ENCODE results near the gene NR2C2AP. TPM values are rescaled to one million over a fixed set of nuclear protein-coding genes. Genes with fewer than 3 reads are reported as not detected.

NR2C2AP gene
- total RNA-seq, 3 donors from 2014 or later (not counting 1 experiment from before 2014, with no cell fraction given) = 14.7 to 16.7 (median 16.4) TPM

GRCh38 chr19:19211499-19212420, 8.5 kb upstream of the NR2C2AP start, which contains the start of gene NCAN:
Gene NCAN (plus strand): TSS chr19:19211958. CDS start chr19:19216954, 4,996 bp downstream.
- intact Hi-C loops (cut with micrococcal nuclease) = no loop called here
- Histone ChIP-seq H3K4me1 (ENCODE audit: control insufficient read depth, insufficient read depth, low read length) (peaks cover 15% of the 10 kb centered on the region), H3K27me3 (ENCODE audit: control insufficient read depth, insufficient read depth, low read length) (peaks cover 31% of the 10 kb centered on the region), H3K36me3 (ENCODE audit: control insufficient read depth, insufficient read depth, low read length) (no peaks in the 10 kb centered on the region), H3K27ac (ENCODE audit: low read length) (no peak within 1 kb of the TSS), H3K9me3 (ENCODE audit: control insufficient read depth, insufficient read depth, low read length) (no peaks in the 10 kb centered on the region), H3K4me3 (ENCODE audit: low read length) (no peak within 1 kb of the TSS)
- DNase-seq = no peak
- Mint-ChIP-seq H3K27ac (no peak within 1 kb of the TSS), H3K4me1 (peaks cover 12% of the 10 kb centered on the region in 2 donors), H3K27me3 (ENCODE audit: low read depth in 2 of 2) (peaks cover 27 to 35% of the 10 kb centered on the region in 2 donors), H3K4me3 (no peak within 1 kb of the TSS), H3K36me3 (no peaks in the 10 kb centered on the region), H3K9me3 (peaks cover 0 to 5% of the 10 kb centered on the region in 2 donors)
- no peak for ATAC-seq
- TF ChIP-seq, protein P1, sequence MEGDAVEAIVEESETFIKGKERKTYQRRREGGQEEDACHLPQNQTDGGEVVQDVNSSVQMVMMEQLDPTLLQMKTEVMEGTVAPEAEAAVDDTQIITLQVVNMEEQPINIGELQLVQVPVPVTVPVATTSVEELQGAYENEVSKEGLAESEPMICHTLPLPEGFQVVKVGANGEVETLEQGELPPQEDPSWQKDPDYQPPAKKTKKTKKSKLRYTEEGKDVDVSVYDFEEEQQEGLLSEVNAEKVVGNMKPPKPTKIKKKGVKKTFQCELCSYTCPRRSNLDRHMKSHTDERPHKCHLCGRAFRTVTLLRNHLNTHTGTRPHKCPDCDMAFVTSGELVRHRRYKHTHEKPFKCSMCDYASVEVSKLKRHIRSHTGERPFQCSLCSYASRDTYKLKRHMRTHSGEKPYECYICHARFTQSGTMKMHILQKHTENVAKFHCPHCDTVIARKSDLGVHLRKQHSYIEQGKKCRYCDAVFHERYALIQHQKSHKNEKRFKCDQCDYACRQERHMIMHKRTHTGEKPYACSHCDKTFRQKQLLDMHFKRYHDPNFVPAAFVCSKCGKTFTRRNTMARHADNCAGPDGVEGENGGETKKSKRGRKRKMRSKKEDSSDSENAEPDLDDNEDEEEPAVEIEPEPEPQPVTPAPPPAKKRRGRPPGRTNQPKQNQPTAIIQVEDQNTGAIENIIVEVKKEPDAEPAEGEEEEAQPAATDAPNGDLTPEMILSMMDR (IDR thresholded peaks at IDR 0.05) = no peak
- WGBS (ENCODE audit: insufficient coverage) = 12% methylated on average over 54 of the region's 54 CpGs

- H3K4me3 ChIP-seq (ENCODE audit: low read length) = no peak overlapping the region
- no peak for DNase-seq
- no peaks in the 10 kb centered on the region for H3K36me3 ChIP-seq (ENCODE audit: control insufficient read depth, insufficient read depth, low read length)
- no peak overlapping the region for H3K27ac ChIP-seq (ENCODE audit: low read length)
- 63% methylated on average over 9 of the region's 9 CpGs for WGBS (ENCODE audit: insufficient coverage)
- ATAC-seq = no peak
- no peaks in the 10 kb centered on the region for H3K9me3 ChIP-seq (ENCODE audit: control insufficient read depth, insufficient read depth, low read length)
- Mint-ChIP-seq H3K4me3 (no peak overlapping the region), H3K9me3 (peaks cover 0 to 5% of the 10 kb centered on the region in 2 donors), H3K27ac (no peak overlapping the region), H3K27me3 (ENCODE audit: low read depth in 2 of 2) (peaks cover 16 to 29% of the 10 kb centered on the region in 2 donors), H3K36me3 (no peaks in the 10 kb centered on the region), H3K4me1 (peaks cover 15 to 16% of the 10 kb centered on the region in 2 donors)
- H3K27me3 ChIP-seq (ENCODE audit: control insufficient read depth, insufficient read depth, low read length) = peaks cover 25% of the 10 kb centered on the region
- TF ChIP-seq, protein P1 (IDR thresholded peaks at IDR 0.05) = no peak
- intact Hi-C loops (cut with micrococcal nuclease) = no loop called here
- H3K4me1 ChIP-seq (ENCODE audit: control insufficient read depth, insufficient read depth, low read length) = peaks cover 15% of the 10 kb centered on the region
These were observed 6.2 kb upstream of the NR2C2AP start for GRCh38 chr19:19209372-19209771.

DNA sequence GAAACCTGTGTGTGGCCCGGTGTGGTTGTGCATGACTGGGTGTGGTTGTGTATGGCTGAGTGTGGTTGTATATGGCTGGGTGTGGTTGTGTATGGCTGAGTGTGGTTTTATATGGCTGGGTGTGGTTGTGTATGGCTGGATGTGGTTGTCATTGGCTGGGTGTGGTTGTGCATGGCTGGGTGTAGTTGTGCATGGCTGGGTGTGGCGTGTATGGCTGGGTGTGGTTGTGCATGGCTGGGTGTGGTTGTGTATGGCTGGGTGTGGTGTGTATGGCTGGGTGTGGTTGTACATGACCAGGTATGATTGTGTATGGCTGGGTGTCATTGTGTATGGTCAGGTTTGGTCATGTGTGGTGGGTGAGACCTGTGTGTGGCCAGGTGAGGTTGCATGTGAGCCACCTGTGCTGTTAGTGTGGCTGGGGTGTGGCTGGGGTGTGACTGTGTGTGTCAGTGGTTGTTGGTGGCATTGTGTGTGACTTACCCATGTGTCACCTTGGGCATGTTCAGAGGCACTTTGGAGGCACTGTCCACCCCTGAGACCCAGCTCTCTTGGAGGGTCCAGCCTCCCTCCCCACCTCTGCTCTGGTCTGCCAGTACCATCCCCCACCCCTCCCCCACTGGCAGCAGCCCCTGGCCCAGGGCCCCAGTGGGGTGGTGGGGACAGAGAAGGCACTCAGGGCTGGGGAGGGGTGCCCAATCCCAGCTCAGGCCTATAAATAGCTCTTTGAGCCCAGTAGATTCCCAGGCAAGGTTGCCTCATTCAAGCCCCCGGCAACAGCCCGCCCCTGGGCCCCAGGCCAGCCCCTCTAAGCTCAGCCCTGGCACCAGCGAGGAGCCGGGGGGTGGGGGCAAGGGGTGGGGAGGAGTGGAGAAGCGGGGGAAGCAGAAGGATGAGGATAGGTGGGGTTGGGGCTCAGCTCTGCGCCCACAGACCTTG, 4.7 kb upstream of the NR2C2AP start:
- Histone ChIP-seq H3K36me3 (ENCODE audit: control insufficient read depth, insufficient read depth, low read length) (no peaks in the 10 kb centered on the region), H3K9me3 (ENCODE audit: control insufficient read depth, insufficient read depth, low read length) (no peaks in the 10 kb centered on the region), H3K4me1 (ENCODE audit: control insufficient read depth, insufficient read depth, low read length) (peaks cover 26% of the 10 kb centered on the region), H3K27ac (ENCODE audit: low read length) (no peak overlapping the region), H3K4me3 (ENCODE audit: low read length) (no peak overlapping the region), H3K27me3 (ENCODE audit: control insufficient read depth, insufficient read depth, low read length) (peaks cover 15% of the 10 kb centered on the region)
- DNase-seq (no peak), ATAC-seq (no peak)
- peaks cover 15 to 21% of the 10 kb centered on the region in 2 donors for H3K4me1 Mint-ChIP-seq
- intact Hi-C loops (cut with micrococcal nuclease) = no loop called here
- H3K27me3 Mint-ChIP-seq (ENCODE audit: low read depth in 2 of 2) = peaks cover 1 to 17% of the 10 kb centered on the region in 2 donors
- peak overlapping the region in 1 of 2 donors; percentile 15 for H3K27ac Mint-ChIP-seq
- no peak overlapping the region for H3K4me3 Mint-ChIP-seq
- H3K9me3 Mint-ChIP-seq = peaks cover 0 to 5% of the 10 kb centered on the region in 2 donors
- H3K36me3 Mint-ChIP-seq = no peaks in the 10 kb centered on the region
- WGBS (ENCODE audit: insufficient coverage) = 87% methylated on average over 3 of the region's 8 CpGs
- TF ChIP-seq, protein P1 (IDR thresholded peaks at IDR 0.05) = no peak

Data from natural killer cell (primary cell).